ENCODE results near the gene BEST2.
"Not testable (repeated sequence)": the region's sequence is repeated elsewhere in the genome, so short reads cannot be mapped to it uniquely, and the experiment has no call there.

Gene BEST2

GRCh38 chr19:12751635-12752034 lies at the start of gene BEST2:
Gene BEST2, plus strand, starts transcription at chr19:12751791. Its CDS starts 802 bp downstream, at chr19:12752593.
- DNase-seq (ENCODE audit: low read depth) = no peak

- no peak for DNase-seq (ENCODE audit: low read depth)
Observed at GRCh38 chr19:12703046-12703445, 48.5 kb upstream of the BEST2 start.

- DNase-seq (ENCODE audit: low read depth) = no peak
Observed at GRCh38 chr19:12705169-12705568, 46.4 kb upstream of the BEST2 start.

GRCh38 chr19:12705654-12706331 lies 45.8 kb upstream of the BEST2 start:
- DNase-seq (ENCODE audit: low read depth) = no peak

GRCh38 chr19:12706332-12706718 lies 45.3 kb upstream of the BEST2 start:
- DNase-seq (ENCODE audit: low read depth) = no peak

- DNase-seq (ENCODE audit: low read depth) = no peak
Observed at GRCh38 chr19:12708641-12709040, 43.0 kb upstream of the BEST2 start.

- DNase-seq (ENCODE audit: low read depth) = no peak
Observed at GRCh38 chr19:12711187-12711586, 40.4 kb upstream of the BEST2 start.

GRCh38 chr19:12712077-12712476 lies 39.5 kb upstream of the BEST2 start:
- not testable (repeated sequence) for DNase-seq (ENCODE audit: low read depth)

- DNase-seq (ENCODE audit: low read depth) = not testable (repeated sequence)
Observed at GRCh38 chr19:12713304-12713703, 38.3 kb upstream of the BEST2 start.

GRCh38 chr19:12715102-12715501 lies 36.5 kb upstream of the BEST2 start:
- DNase-seq (ENCODE audit: low read depth) = no peak

GRCh38 chr19:12715929-12716328 lies 35.7 kb upstream of the BEST2 start:
- DNase-seq (ENCODE audit: low read depth) = no peak

GRCh38 chr19:12720296-12720695 lies 31.3 kb upstream of the BEST2 start:
- DNase-seq (ENCODE audit: low read depth) = no peak

- DNase-seq (ENCODE audit: low read depth) = no peak
Observed at GRCh38 chr19:12720851-12721655, 30.5 kb upstream of the BEST2 start.

GRCh38 chr19:12721656-12722565 lies 29.7 kb upstream of the BEST2 start:
- DNase-seq (ENCODE audit: low read depth) = no peak

GRCh38 chr19:12722566-12723380 lies 28.8 kb upstream of the BEST2 start:
- peak; percentile 98 for DNase-seq (ENCODE audit: low read depth)

GRCh38 chr19:12723381-12723640 lies 28.3 kb upstream of the BEST2 start:
- DNase-seq (ENCODE audit: low read depth) = no peak

- DNase-seq (ENCODE audit: low read depth) = no peak
Observed at GRCh38 chr19:12723641-12724426, 27.8 kb upstream of the BEST2 start, which contains the start of gene TNPO2. Gene TNPO2, minus strand, starts transcription at chr19:12723932. Its CDS starts 2,955 bp downstream, at chr19:12720977.

GRCh38 chr19:12725612-12726011 lies 26.0 kb upstream of the BEST2 start:
- not testable (repeated sequence) for DNase-seq (ENCODE audit: low read depth)

- no peak for DNase-seq (ENCODE audit: low read depth)
Observed at GRCh38 chr19:12726988-12727316, 24.6 kb upstream of the BEST2 start.

- no peak for DNase-seq (ENCODE audit: low read depth)
Observed at GRCh38 chr19:12727745-12728433, 23.7 kb upstream of the BEST2 start.

Data from non-pigmented ciliary epithelial cell (primary cell).